Effector memory CD8-positive, alpha-beta T cell (primary cell): Measurements from ENCODE around the gene MS4A8.
"Not testable (repeated sequence)": the region's sequence is repeated elsewhere in the genome, so short reads cannot be mapped to it uniquely, and the experiment has no call there.

Experiments used
- ATAC-seq: fragments of 150-1000 bp; cut with Tn5 transposase; replicated peaks from 2 replicates; pipeline ENCODE4 v1.10.0; 2021; ENCODE audit warnings: mild to moderate bottlenecking, moderate library complexity
- DNase-seq, 3 experiments: peaks; one replicate each; pipeline ENCODE4 v3.0.0; 2021
- H3K27ac Mint-ChIP-seq, 2 donors: one replicate each; pipeline ENCODE4 v1.8.0; 2022; ENCODE audit warnings: mild to moderate bottlenecking in 2 of 2, mixed read lengths in 2 of 2, moderate library complexity in 2 of 2
- H3K27me3 Mint-ChIP-seq, 2 donors: one replicate each; pipeline ENCODE4 v1.8.0; 2022; ENCODE audit warnings: mixed read lengths in 2 of 2
- H3K36me3 Mint-ChIP-seq: one replicate; pipeline ENCODE4 v1.8.0; 2022; ENCODE audit warnings: mild to moderate bottlenecking, moderate library complexity, mixed read lengths; ENCODE audit not compliant: insufficient read depth
- H3K4me1 Mint-ChIP-seq, 2 donors: one replicate each; pipeline ENCODE4 v1.8.0; 2022; ENCODE audit warnings: low read depth in 2 of 2, mixed read lengths in 2 of 2
- H3K4me3 Mint-ChIP-seq, 2 donors: one replicate each; pipeline ENCODE4 v1.8.0; 2022; ENCODE audit warnings: mild to moderate bottlenecking in 2 of 2, mixed read lengths in 2 of 2, moderate library complexity in 2 of 2
- H3K9me3 Mint-ChIP-seq, 2 donors: one replicate each; pipeline ENCODE4 v1.8.0; 2022; ENCODE audit warnings: mixed read lengths in 2 of 2
- total RNA-seq, 9 experiments: gene quantifications; one replicate each; lab custom pipeline; 2026; lab: John Stamatoyannopoulos, UW

The MS4A8 gene
- total RNA-seq = 0 reads per million in 9 experiments

- H3K4me3 Mint-ChIP-seq = no peak within 1 kb of the TSS
- H3K36me3 Mint-ChIP-seq = no peaks in the 10 kb centered on the region
- H3K4me1 Mint-ChIP-seq = no peaks in the 10 kb centered on the region
- ATAC-seq (no peak), DNase-seq (no peak)
- H3K27me3 Mint-ChIP-seq = peaks cover 8 to 13% of the 10 kb centered on the region in 2 donors
- no peak within 1 kb of the TSS for H3K27ac Mint-ChIP-seq
- no peaks in the 10 kb centered on the region for H3K9me3 Mint-ChIP-seq
These were observed at the start of gene MS4A8 for GRCh38 chr11:60699284-60699691. Gene MS4A8, plus strand, starts transcription at chr11:60699612. Its CDS starts 1,249 bp downstream, at chr11:60700861.

GRCh38 chr11:60657888-60658287 lies 41.5 kb upstream of the MS4A8 start:
- no peaks in the 10 kb centered on the region for H3K9me3 Mint-ChIP-seq
- H3K27me3 Mint-ChIP-seq = peaks cover 11 to 48% of the 10 kb centered on the region in 2 donors
- no peaks in the 10 kb centered on the region for H3K4me1 Mint-ChIP-seq
- no peaks in the 10 kb centered on the region for H3K36me3 Mint-ChIP-seq
- H3K4me3 Mint-ChIP-seq = no peak overlapping the region
- DNase-seq = no peak
- H3K27ac Mint-ChIP-seq = no peak overlapping the region
- no peak for ATAC-seq

- Mint-ChIP-seq H3K4me3 (no peak overlapping the region), H3K36me3 (no peaks in the 10 kb centered on the region)
These were observed 41.0 kb upstream of the MS4A8 start for GRCh38 chr11:60658409-60658808.

GRCh38 chr11:60672255-60672654 lies 27.2 kb upstream of the MS4A8 start:
- Mint-ChIP-seq H3K4me3 (no peak overlapping the region), H3K27me3 (peaks cover 11 to 22% of the 10 kb centered on the region in 2 donors), H3K4me1 (no peaks in the 10 kb centered on the region), H3K27ac (no peak overlapping the region), H3K36me3 (no peaks in the 10 kb centered on the region), H3K9me3 (peaks cover 4 to 7% of the 10 kb centered on the region in 2 donors)
- ATAC-seq = no peak
- no peak for DNase-seq

More at GRCh38 chr11:60658409-60658808, 41.0 kb upstream of the MS4A8 start:
- DNase-seq (no peak), ATAC-seq (no peak)
- Mint-ChIP-seq H3K27ac (no peak overlapping the region), H3K9me3 (no peaks in the 10 kb centered on the region), H3K4me1 (no peaks in the 10 kb centered on the region), H3K27me3 (peaks cover 16 to 53% of the 10 kb centered on the region in 2 donors)

GRCh38 chr11:60678231-60678630 lies 21.2 kb upstream of the MS4A8 start:
- H3K27ac Mint-ChIP-seq, H3K4me3 Mint-ChIP-seq, ATAC-seq, DNase-seq, H3K4me1 Mint-ChIP-seq, H3K36me3 Mint-ChIP-seq: not testable (repeated sequence)
- Mint-ChIP-seq H3K27me3 (peaks cover 40 to 43% of the 10 kb centered on the region in 2 donors), H3K9me3 (peaks cover 9 to 23% of the 10 kb centered on the region in 2 donors)

- peaks cover 9 to 23% of the 10 kb centered on the region in 2 donors for H3K9me3 Mint-ChIP-seq
- H3K27ac Mint-ChIP-seq = no peak overlapping the region
- H3K4me3 Mint-ChIP-seq = no peak overlapping the region
- DNase-seq = no peak
- no peaks in the 10 kb centered on the region for H3K36me3 Mint-ChIP-seq
- ATAC-seq = no peak
- no peaks in the 10 kb centered on the region for H3K4me1 Mint-ChIP-seq
- H3K27me3 Mint-ChIP-seq = peaks cover 36 to 40% of the 10 kb centered on the region in 2 donors
These were observed 19.5 kb upstream of the MS4A8 start for GRCh38 chr11:60679879-60680278.

- no peak overlapping the region for H3K27ac Mint-ChIP-seq
- no peaks in the 10 kb centered on the region for H3K36me3 Mint-ChIP-seq
- ATAC-seq (no peak), DNase-seq (no peak)
- H3K9me3 Mint-ChIP-seq = peaks cover 9 to 23% of the 10 kb centered on the region in 2 donors
- peaks cover 36 to 40% of the 10 kb centered on the region in 2 donors for H3K27me3 Mint-ChIP-seq
- H3K4me1 Mint-ChIP-seq = no peaks in the 10 kb centered on the region
- H3K4me3 Mint-ChIP-seq = no peak overlapping the region
These were observed 18.8 kb upstream of the MS4A8 start for GRCh38 chr11:60680455-60681119.

- H3K36me3 Mint-ChIP-seq, H3K27ac Mint-ChIP-seq, H3K9me3 Mint-ChIP-seq, H3K4me1 Mint-ChIP-seq, H3K4me3 Mint-ChIP-seq, DNase-seq, ATAC-seq: not testable (repeated sequence)
- peaks cover 11 to 30% of the 10 kb centered on the region in 2 donors for H3K27me3 Mint-ChIP-seq
These were observed 14.9 kb upstream of the MS4A8 start for GRCh38 chr11:60684541-60684848.

- ATAC-seq (no peak), DNase-seq (no peak)
- Mint-ChIP-seq H3K4me3 (no peak overlapping the region), H3K36me3 (no peaks in the 10 kb centered on the region), H3K4me1 (no peaks in the 10 kb centered on the region), H3K27ac (no peak overlapping the region), H3K27me3 (peaks cover 18 to 59% of the 10 kb centered on the region in 2 donors), H3K9me3 (no peaks in the 10 kb centered on the region)
These were observed 7.8 kb upstream of the MS4A8 start for GRCh38 chr11:60691661-60692060.

GRCh38 chr11:60699936-60700335 lies 524 bp downstream of the MS4A8 start:
- no peaks in the 10 kb centered on the region for H3K36me3 Mint-ChIP-seq
- H3K27me3 Mint-ChIP-seq = peaks cover 7 to 16% of the 10 kb centered on the region in 2 donors
- ATAC-seq (no peak), DNase-seq (no peak)
- H3K9me3 Mint-ChIP-seq = no peaks in the 10 kb centered on the region
- no peak overlapping the region for H3K4me3 Mint-ChIP-seq
- H3K4me1 Mint-ChIP-seq = no peaks in the 10 kb centered on the region
- H3K27ac Mint-ChIP-seq = no peak overlapping the region

- peaks cover 7 to 13% of the 10 kb centered on the region in 2 donors for H3K27me3 Mint-ChIP-seq
- H3K36me3 Mint-ChIP-seq = no peaks in the 10 kb centered on the region
- H3K4me1 Mint-ChIP-seq = no peaks in the 10 kb centered on the region
- H3K27ac Mint-ChIP-seq = no peak overlapping the region
- ATAC-seq = no peak
- DNase-seq = no peak
- H3K9me3 Mint-ChIP-seq = no peaks in the 10 kb centered on the region
- H3K4me3 Mint-ChIP-seq = no peak overlapping the region
These were observed 1.5 kb downstream of the MS4A8 start for GRCh38 chr11:60700689-60701468.

- H3K27ac Mint-ChIP-seq = no peak overlapping the region
- ATAC-seq = no peak
- H3K4me3 Mint-ChIP-seq = no peak overlapping the region
- no peak for DNase-seq
- no peaks in the 10 kb centered on the region for H3K9me3 Mint-ChIP-seq
- H3K4me1 Mint-ChIP-seq = no peaks in the 10 kb centered on the region
- H3K27me3 Mint-ChIP-seq = peaks cover 7 to 10% of the 10 kb centered on the region in 2 donors
- H3K36me3 Mint-ChIP-seq = no peaks in the 10 kb centered on the region
These were observed 2.0 kb downstream of the MS4A8 start for GRCh38 chr11:60701469-60701818.

GRCh38 chr11:60703374-60703773 lies 4.0 kb downstream of the MS4A8 start:
- ATAC-seq = no peak
- Mint-ChIP-seq H3K4me1 (no peaks in the 10 kb centered on the region), H3K9me3 (no peaks in the 10 kb centered on the region), H3K36me3 (no peaks in the 10 kb centered on the region), H3K4me3 (no peak overlapping the region), H3K27ac (no peak overlapping the region), H3K27me3 (peaks cover 14 to 19% of the 10 kb centered on the region in 2 donors)
- DNase-seq = no peak

GRCh38 chr11:60705895-60706294 lies 6.5 kb downstream of the MS4A8 start:
- no peak overlapping the region for H3K27ac Mint-ChIP-seq
- peaks cover 14 to 21% of the 10 kb centered on the region in 2 donors for H3K27me3 Mint-ChIP-seq
- DNase-seq (no peak), ATAC-seq (no peak)
- H3K4me1 Mint-ChIP-seq = no peaks in the 10 kb centered on the region
- H3K4me3 Mint-ChIP-seq = no peak overlapping the region
- H3K36me3 Mint-ChIP-seq = no peaks in the 10 kb centered on the region
- no peaks in the 10 kb centered on the region for H3K9me3 Mint-ChIP-seq
